Measurements from ENCODE around the gene TCF12.

DNA sequence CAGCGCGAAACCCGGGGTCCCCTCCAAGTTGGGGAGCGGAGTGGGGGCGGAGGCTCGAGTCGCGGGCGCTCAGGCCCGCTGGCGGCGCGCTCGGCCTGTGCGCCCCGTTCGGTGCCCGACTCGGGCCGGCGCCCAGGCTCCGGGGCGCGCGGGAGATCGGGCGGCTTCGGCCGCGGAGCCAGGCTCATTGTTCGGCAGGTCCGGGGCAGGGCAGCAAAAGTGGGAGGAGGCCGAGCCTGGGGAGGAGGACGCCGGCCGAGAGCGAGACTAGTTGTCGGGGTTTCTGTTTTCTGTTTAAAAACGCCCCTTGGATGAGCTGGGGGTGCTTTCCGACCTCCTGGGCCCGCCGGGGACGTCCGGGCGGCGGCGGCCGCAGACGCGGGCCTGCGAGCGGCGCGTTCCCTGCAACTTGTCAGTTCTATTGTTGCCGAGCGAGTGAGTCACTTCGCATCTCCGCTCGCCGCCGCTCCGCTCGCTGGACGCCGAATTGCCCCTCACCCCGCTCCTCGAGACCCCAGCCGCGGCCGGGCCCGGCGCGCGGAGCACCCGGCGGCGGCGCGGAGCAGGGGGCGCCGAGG, 676 bp downstream of the TCF12 start:
- TF ChIP-seq, protein P1, sequence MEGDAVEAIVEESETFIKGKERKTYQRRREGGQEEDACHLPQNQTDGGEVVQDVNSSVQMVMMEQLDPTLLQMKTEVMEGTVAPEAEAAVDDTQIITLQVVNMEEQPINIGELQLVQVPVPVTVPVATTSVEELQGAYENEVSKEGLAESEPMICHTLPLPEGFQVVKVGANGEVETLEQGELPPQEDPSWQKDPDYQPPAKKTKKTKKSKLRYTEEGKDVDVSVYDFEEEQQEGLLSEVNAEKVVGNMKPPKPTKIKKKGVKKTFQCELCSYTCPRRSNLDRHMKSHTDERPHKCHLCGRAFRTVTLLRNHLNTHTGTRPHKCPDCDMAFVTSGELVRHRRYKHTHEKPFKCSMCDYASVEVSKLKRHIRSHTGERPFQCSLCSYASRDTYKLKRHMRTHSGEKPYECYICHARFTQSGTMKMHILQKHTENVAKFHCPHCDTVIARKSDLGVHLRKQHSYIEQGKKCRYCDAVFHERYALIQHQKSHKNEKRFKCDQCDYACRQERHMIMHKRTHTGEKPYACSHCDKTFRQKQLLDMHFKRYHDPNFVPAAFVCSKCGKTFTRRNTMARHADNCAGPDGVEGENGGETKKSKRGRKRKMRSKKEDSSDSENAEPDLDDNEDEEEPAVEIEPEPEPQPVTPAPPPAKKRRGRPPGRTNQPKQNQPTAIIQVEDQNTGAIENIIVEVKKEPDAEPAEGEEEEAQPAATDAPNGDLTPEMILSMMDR (IDR thresholded peaks at IDR 0.05), result no peak
- no peak for TF ChIP-seq POLR2A (IDR thresholded peaks at IDR 0.05)
- TF ChIP-seq POLR2AphosphoS5 (IDR thresholded peaks at IDR 0.05; ENCODE audit: insufficient read depth in 1 of 2, low read depth in 1 of 2), result no peak
